Measurements from ENCODE around the gene ZCCHC14. TPM values are rescaled to one million over a fixed set of nuclear protein-coding genes. Genes with fewer than 3 reads are reported as not detected.

Gene ZCCHC14
- total and polyA plus RNA-seq, 2 of the 8 experiments (the other 6 are each of a cell fraction or from before 2014, with no cell fraction given), result 8.2 to 28.2 TPM

GRCh38 chr16:87538160-87538559 lies 45.3 kb upstream of the ZCCHC14 start:
- Histone ChIP-seq H3K27me3 (replicated peaks in 1 of 4; ENCODE audit: control insufficient read depth in 3 of 4, extremely low read depth in 1 of 4, insufficient read depth in 3 of 4, low read length in 3 of 4) (no peaks in the 10 kb centered on the region), H4K5ac (ENCODE audit: insufficient read length, low read depth, low read length) (no peak overlapping the region), H3K79me2 (ENCODE audit: control insufficient read depth in 1 of 2, insufficient read depth in 2 of 2, low read length in 2 of 2) (no peaks in the 10 kb centered on the region), H2AK5ac (ENCODE audit: low read depth, low read length) (no peak overlapping the region), H3K4ac (replicated peaks; ENCODE audit: insufficient read length, low read depth, low read length) (no peak overlapping the region), H2BK5ac (ENCODE audit: low read depth, low read length) (no peak overlapping the region), H4K20me1 (replicated peaks in 1 of 2; ENCODE audit: control insufficient read depth in 1 of 2, insufficient read depth in 2 of 2, low read length in 2 of 2) (peaks cover 0 to 2% of the 10 kb centered on the region in 2 experiments), H3K4me3 (ENCODE audit: extremely low read depth in 1 of 4, insufficient read depth in 2 of 4, low read depth in 3 of 4, low read length in 4 of 4) (no peak overlapping the region), H2BK12ac (ENCODE audit: low read depth, low read length) (no peak overlapping the region), H3K4me1 (replicated peaks in 1 of 4; ENCODE audit: control insufficient read depth in 3 of 4, insufficient read depth in 4 of 4, low read length in 3 of 4) (peaks cover 0 to 8% (median 3%) of the 10 kb centered on the region in 4 experiments; a peak in 4 of 7 replicates), H3K9me3 (ENCODE audit: insufficient read depth in 2 of 2, low read depth in 1 of 2, low read length in 1 of 2) (peaks cover 10 to 11% of the 10 kb centered on the region in 2 experiments), H3K36me3 (ENCODE audit: control insufficient read depth in 2 of 4, insufficient read depth in 4 of 4, low read length in 3 of 4) (no peaks in the 10 kb centered on the region), H3K79me1 (ENCODE audit: low read depth, low read length) (no peaks in the 10 kb centered on the region), H2BK15ac (ENCODE audit: low read length) (no peak overlapping the region), H3K4me2 (ENCODE audit: insufficient read depth in 1 of 2, low read depth in 2 of 2, low read length in 2 of 2) (no peak overlapping the region), H2BK20ac (ENCODE audit: low read length) (no peak overlapping the region), H4K8ac (ENCODE audit: extremely low read depth, insufficient read depth, low read length) (no peak overlapping the region; the same call in 1 of the 2 replicates), H3K27ac (ENCODE audit: low read depth, low read length) (no peak overlapping the region), H3K56ac (replicated peaks; ENCODE audit: insufficient read length, low read depth, low read length) (no peak overlapping the region), H3K23ac (ENCODE audit: insufficient read length) (no peak overlapping the region), H3K23me2 (ENCODE audit: low read depth, low read length) (no peaks in the 10 kb centered on the region), H4K91ac (replicated peaks; ENCODE audit: insufficient read length, low read length) (no peak overlapping the region), H3K14ac (ENCODE audit: insufficient read length) (no peak overlapping the region), H3K18ac (ENCODE audit: extremely low read depth, low read length) (no peak overlapping the region), H2BK120ac (replicated peaks; ENCODE audit: low read depth, low read length) (no peak overlapping the region), H3K9ac (replicated peaks in 1 of 4; ENCODE audit: extremely low read depth in 1 of 4, low read depth in 3 of 4, low read length in 3 of 4) (no peak overlapping the region), H2AFZ (ENCODE audit: low read length) (no peak overlapping the region)
- no peak for DNase-seq (ENCODE audit: low read depth in 1 of 2, low spot score in 2 of 2)
- 83% methylated on average over 4 of the region's 4 CpGs; no CpG with 5 or more reads in 1 of the 2 experiments for WGBS, 2 experiments (ENCODE audit: extremely low coverage in 1 of 2, insufficient coverage in 1 of 2, insufficient read length in 1 of 2, insufficient replicate concordance in 2 of 2, low coverage in 1 of 2, low lambda C conversion rate in 2 of 2, missing lambda C conversion rate in 1 of 2)
- no peak for FAIRE-seq
- ChIA-PET POLR2A (ENCODE audit: partially characterized antibody) (no interaction called here), CTCF (ENCODE audit: partially characterized antibody) (interaction anchor here (0.8 to 3.2 kb wide), 4 partner anchors 13 to 115 kb away, joined by 3 to 11 read pairs (median 4); no protein-coding TSS in a partner anchor)
- TF ChIP-seq FOSL1 (IDR thresholded peaks at IDR 0.05; ENCODE audit: insufficient read depth, low read depth, low read length) (no peak), TEAD4 (IDR thresholded peaks at IDR 0.05; ENCODE audit: low read depth, low read length) (no peak), POLR2A (IDR thresholded peaks at IDR 0.05; ENCODE audit: control extremely low read depth in 1 of 2, low read depth in 2 of 2, low read length in 2 of 2) (no peak), ATF2 (IDR thresholded peaks at IDR 0.05; ENCODE audit: low read length) (no peak), TBP (IDR thresholded peaks at IDR 0.05; ENCODE audit: low read depth, low read length) (no peak), MAFK (IDR thresholded peaks at IDR 0.05; ENCODE audit: low read depth, low read length) (no peak), SIRT6 (IDR thresholded peaks at IDR 0.05; ENCODE audit: low read length) (no peak), KDM5A (IDR thresholded peaks at IDR 0.05; ENCODE audit: low read length) (no peak), SAP30 (IDR thresholded peaks at IDR 0.05; ENCODE audit: insufficient read depth, insufficient replicate concordance, low read length) (no peak), SP4 (IDR thresholded peaks at IDR 0.05; ENCODE audit: low read length) (no peak), SIN3A (conservative IDR thresholded peaks at IDR 0.05 in 1 of 2, IDR thresholded peaks at IDR 0.05 in 1 of 2; ENCODE audit: low read depth in 1 of 2, low read length in 2 of 2) (no peak), POLR2AphosphoS5 (IDR thresholded peaks at IDR 0.05; ENCODE audit: low read depth, low read length) (no peak), ATF3 (IDR thresholded peaks at IDR 0.05; ENCODE audit: insufficient read depth, low read depth, low read length) (no peak)
